ENCODE data around the gene IQSEC1.

DNA sequence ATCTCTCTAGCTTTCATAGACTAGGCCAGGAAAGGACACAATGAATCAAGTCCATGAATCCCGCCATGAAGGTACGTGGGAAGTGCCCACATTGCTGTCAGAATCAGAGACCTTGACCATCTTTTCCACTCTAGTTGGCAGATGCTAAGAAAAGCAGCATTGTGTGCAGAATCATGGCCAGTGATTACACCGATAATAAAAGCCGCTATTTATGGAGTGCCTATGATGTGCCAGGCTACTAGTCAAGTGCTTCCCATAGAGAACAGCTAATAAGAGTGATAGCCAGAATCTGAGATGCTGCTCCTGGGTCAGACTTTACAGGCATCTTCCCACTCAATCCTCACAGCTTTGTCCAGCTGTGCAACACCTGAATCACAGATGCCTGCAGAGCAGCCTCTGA is 218.7 kb downstream of the IQSEC1 start:
- TF ChIP-seq, protein P1, sequence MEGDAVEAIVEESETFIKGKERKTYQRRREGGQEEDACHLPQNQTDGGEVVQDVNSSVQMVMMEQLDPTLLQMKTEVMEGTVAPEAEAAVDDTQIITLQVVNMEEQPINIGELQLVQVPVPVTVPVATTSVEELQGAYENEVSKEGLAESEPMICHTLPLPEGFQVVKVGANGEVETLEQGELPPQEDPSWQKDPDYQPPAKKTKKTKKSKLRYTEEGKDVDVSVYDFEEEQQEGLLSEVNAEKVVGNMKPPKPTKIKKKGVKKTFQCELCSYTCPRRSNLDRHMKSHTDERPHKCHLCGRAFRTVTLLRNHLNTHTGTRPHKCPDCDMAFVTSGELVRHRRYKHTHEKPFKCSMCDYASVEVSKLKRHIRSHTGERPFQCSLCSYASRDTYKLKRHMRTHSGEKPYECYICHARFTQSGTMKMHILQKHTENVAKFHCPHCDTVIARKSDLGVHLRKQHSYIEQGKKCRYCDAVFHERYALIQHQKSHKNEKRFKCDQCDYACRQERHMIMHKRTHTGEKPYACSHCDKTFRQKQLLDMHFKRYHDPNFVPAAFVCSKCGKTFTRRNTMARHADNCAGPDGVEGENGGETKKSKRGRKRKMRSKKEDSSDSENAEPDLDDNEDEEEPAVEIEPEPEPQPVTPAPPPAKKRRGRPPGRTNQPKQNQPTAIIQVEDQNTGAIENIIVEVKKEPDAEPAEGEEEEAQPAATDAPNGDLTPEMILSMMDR (optimal IDR thresholded peaks at IDR 0.05 in 1 of 3, IDR thresholded peaks at IDR 0.05 in 1 of 3, conservative IDR thresholded peaks at IDR 0.05 in 1 of 3; ENCODE audit: extremely low read depth in 1 of 3, insufficient read depth in 2 of 3, low read length in 3 of 3): no peak
- TF ChIP-seq EZH2 (IDR thresholded peaks at IDR 0.05; ENCODE audit: low read length): no peak
